IPS DF 6.9 (cell line): Measurements from ENCODE around the gene PRUNE2.
"Not testable (repeated sequence)": the region's sequence is repeated elsewhere in the genome, so short reads cannot be mapped to it uniquely, and the experiment has no call there.

Source experiments
- DNase-seq: peaks from one replicate; pipeline ENCODE4 v3.0.0-alpha.2; 2013; ENCODE audit warnings: low read depth, low spot score
- H3K27ac ChIP-seq: one replicate; pipeline ENCODE4 v1.5.1; 2013; ENCODE audit warnings: low read length, control low read depth
- H3K27me3 ChIP-seq: 2 replicates; pipeline ENCODE4 v1.6.1; 2013; ENCODE audit warnings: mild to moderate bottlenecking, low read length; ENCODE audit not compliant: control insufficient read depth, insufficient read depth
- H3K36me3 ChIP-seq: 2 replicates; pipeline ENCODE4 v1.6.1; 2013; ENCODE audit warnings: low read length; ENCODE audit not compliant: control insufficient read depth, insufficient read depth
- H3K4me1 ChIP-seq: 2 replicates; pipeline ENCODE4 v1.6.1; 2013; ENCODE audit warnings: low read length; ENCODE audit not compliant: control insufficient read depth, insufficient read depth
- H3K4me3 ChIP-seq: 2 replicates; pipeline ENCODE4 v1.5.1; 2013; ENCODE audit warnings: mild to moderate bottlenecking, low read length
- H3K9me3 ChIP-seq: 2 replicates; pipeline ENCODE4 v1.6.1; 2013; ENCODE audit warnings: low read length, inconsistent platforms; ENCODE audit not compliant: control insufficient read depth, insufficient read depth
- whole genome bisulfite sequencing: extraction: QIAGEN DNeasy Blood & Tissue Kit; methylation state at CpG from one replicate; pipeline ENCODE4 v1.1.7; 2013; ENCODE audit warnings: mixed read lengths, missing lambda C conversion rate; ENCODE audit not compliant: insufficient read length, insufficient coverage; 5-methylcytosine and 5-hydroxymethylcytosine counted together

The PRUNE2 gene

DNA sequence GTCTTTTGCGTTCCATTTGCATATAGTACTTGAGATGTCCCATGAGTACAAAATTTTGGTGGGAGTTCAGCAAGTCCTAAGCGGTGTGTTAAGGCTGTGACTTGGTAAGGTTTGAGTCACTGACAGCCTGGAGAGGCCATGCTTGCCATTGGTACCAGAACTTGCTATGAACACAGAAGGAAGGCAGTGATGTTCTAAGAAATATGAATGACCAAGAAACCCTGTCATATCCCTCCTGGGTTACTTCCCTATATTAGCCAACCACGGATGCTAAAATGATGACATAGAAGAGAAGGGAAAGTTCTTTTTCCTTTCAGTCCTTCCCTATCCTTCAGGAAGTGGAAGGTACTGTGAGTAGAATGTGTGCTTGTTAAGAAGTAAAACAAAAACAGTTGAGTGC, 310.3 kb downstream of the PRUNE2 start:
- no peaks in the 10 kb centered on the region for H3K9me3 ChIP-seq
- peaks cover 4% of the 10 kb centered on the region; the same call in 1 of the 2 replicates for H3K4me1 ChIP-seq
- H3K36me3 ChIP-seq = no peaks in the 10 kb centered on the region
- H3K4me3 ChIP-seq = no peak overlapping the region
- no CpG with 5 or more reads among the region's 3 CpGs for WGBS
- no peak for DNase-seq
- no peak overlapping the region for H3K27ac ChIP-seq
- no peaks in the 10 kb centered on the region for H3K27me3 ChIP-seq

GRCh38 chr9:76594764-76595424, 311.0 kb downstream of the PRUNE2 start:
- Histone ChIP-seq H3K9me3 (no peaks in the 10 kb centered on the region), H3K4me3 (no peak overlapping the region), H3K27me3 (no peaks in the 10 kb centered on the region), H3K27ac (no peak overlapping the region), H3K36me3 (no peaks in the 10 kb centered on the region), H3K4me1 (peaks cover 4% of the 10 kb centered on the region; the same call in 1 of the 2 replicates)
- no CpG with 5 or more reads among the region's 4 CpGs for WGBS
- no peak for DNase-seq

DNA sequence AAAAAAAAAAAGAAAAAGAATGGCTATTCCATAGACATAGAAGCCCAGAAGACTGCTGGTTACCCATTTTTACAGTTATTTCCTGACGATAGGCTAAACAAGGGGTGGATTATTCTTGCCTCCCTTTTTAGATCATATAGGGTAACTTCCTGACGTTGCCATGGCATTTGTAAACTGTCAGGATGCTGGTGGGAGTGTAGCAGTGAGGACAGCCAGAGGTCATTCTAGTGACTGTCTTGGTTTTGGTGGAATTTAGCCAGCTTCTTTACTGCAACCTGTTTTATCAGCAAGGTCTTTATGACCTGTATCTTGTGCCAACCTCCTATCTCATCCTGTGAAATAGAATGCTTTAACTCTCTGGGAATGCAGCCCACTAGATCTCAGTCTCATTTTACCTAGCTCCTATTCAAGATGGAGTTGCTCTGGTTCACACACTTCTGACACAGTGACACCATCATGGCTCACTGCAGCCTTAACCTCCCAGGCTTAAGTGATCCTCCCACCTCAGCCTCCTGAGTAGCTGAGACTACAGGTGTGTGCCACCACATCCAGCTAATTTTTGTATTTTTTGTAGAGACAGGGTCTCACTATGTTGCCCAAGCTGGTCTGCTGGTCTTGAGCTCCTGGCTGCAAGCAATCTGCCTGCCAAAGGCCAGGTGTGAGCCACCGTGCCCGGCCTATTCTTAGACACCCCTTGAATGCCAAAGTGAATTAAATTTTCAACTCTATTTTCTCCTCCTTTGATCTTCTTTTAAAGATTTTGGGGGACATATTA, 311.8 kb downstream of the PRUNE2 start:
- not testable (repeated sequence) for DNase-seq, H3K27me3 ChIP-seq, H3K4me3 ChIP-seq, H3K27ac ChIP-seq, H3K36me3 ChIP-seq, H3K4me1 ChIP-seq, H3K9me3 ChIP-seq
- no CpG with 5 or more reads among the region's 4 CpGs for WGBS

DNA sequence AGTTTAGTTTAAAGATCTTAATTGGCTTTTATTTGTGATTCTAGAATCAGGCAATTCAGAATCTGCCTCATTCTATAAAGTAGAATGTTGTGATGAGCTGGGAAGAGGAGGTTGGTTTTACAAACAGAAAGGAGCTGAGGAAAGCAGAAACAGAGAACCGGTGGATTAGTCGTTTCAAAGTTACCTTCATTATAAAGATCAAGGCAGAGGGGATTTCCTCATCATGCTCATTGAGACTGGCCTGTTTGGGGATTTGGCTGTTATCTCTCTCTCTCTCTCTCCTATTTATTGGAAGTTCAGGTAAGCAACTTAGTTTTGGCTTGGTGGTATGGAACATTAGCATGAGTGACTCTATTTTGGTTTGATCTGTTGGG, 313.0 kb downstream of the PRUNE2 start:
- Histone ChIP-seq H3K9me3 (no peaks in the 10 kb centered on the region), H3K4me3 (no peak overlapping the region), H3K27ac (no peak overlapping the region), H3K4me1 (peaks cover 4% of the 10 kb centered on the region; the same call in 1 of the 2 replicates), H3K27me3 (no peaks in the 10 kb centered on the region), H3K36me3 (no peaks in the 10 kb centered on the region)
- no peak for DNase-seq
- WGBS = no CpG with 5 or more reads among the region's 2 CpGs

DNA sequence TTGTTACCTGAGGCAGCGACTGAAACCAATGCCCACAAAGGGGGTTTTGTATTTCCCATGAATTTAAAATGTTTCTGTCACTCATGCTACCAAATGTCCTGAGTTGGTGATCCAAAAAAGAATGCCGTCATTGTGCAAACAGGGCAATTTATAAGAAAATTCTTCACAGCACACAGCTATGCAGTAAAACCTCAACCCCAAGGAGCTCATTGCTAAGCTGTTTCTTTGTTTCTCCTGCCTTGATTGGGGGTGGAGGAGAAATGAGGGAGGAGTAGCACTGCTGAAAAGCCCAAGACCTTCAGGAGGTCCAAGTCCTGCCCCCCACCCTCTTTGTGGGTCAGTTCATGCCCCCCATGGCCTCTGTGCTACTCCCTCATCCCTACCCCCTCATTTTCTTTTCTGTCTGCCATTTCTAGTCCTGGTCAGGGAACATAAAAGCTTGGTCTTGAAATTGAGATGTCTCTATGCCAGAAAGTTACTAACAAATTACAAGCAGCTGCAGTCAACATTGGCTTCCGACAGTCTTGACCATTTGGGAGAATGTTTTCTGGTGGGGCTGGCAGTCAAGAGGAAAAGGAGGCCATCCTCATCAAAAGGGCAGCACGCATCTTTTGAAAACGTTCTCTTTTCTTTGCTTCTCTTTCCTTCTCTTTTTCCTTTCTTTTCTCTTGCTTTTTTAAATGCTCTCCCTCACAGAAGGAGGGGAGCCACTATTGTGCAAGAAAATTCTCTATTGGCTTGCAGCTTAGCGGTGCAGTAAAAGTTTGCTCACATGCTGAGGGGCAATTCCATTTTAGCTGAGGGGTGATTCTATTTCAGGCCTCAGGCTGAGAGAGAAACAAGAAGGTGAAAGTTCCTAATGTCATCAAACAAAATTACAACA, 313.6 kb downstream of the PRUNE2 start:
- no peak for DNase-seq
- Histone ChIP-seq H3K27ac (no peak overlapping the region), H3K4me1 (peaks cover 4% of the 10 kb centered on the region; the same call in 1 of the 2 replicates), H3K27me3 (no peaks in the 10 kb centered on the region), H3K36me3 (no peaks in the 10 kb centered on the region), H3K9me3 (no peaks in the 10 kb centered on the region), H3K4me3 (no peak overlapping the region)
- no CpG with 5 or more reads among the region's 6 CpGs for WGBS

GRCh38 chr9:76591256-76591950, 314.5 kb downstream of the PRUNE2 start:
- H3K4me1 ChIP-seq = peaks cover 4% of the 10 kb centered on the region; the same call in 1 of the 2 replicates
- no peaks in the 10 kb centered on the region for H3K27me3 ChIP-seq
- no peak for DNase-seq
- no peak overlapping the region for H3K4me3 ChIP-seq
- no peaks in the 10 kb centered on the region for H3K36me3 ChIP-seq
- no CpG with 5 or more reads among the region's 4 CpGs for WGBS
- no peak overlapping the region for H3K27ac ChIP-seq
- H3K9me3 ChIP-seq = no peaks in the 10 kb centered on the region

DNA sequence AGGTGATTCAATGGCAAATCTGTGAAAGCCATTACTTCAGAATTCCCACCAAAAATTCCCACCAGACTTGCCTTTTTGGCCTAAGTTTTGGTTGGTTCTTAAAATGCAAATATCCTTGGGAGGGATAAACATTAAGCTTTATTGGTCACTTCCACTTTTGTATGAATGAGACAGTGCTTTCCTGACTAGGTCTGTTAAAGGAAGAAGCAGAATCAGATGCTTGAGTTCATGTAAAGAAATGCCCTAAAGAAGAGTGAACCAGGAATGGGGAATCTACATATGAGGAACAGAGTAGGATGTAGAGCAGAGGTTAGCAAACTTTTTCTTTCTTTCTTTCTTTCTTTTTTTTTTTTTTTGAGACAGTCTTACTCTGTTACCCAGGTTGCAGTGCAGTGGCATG, 317.6 kb downstream of the PRUNE2 start:
- no peak overlapping the region for H3K4me3 ChIP-seq
- H3K36me3 ChIP-seq = no peaks in the 10 kb centered on the region
- H3K27me3 ChIP-seq = no peaks in the 10 kb centered on the region
- DNase-seq = no peak
- H3K9me3 ChIP-seq = no peaks in the 10 kb centered on the region
- H3K4me1 ChIP-seq = 0 out of 2 replicates have a peak, but pooled peaks cover 1% of the 10 kb centered on the region
- no peak overlapping the region for H3K27ac ChIP-seq

- no CpG with 5 or more reads among the region's 6 CpGs for WGBS
- no peak for DNase-seq
- Histone ChIP-seq H3K36me3 (no peaks in the 10 kb centered on the region), H3K27me3 (no peaks in the 10 kb centered on the region), H3K4me1 (no peaks in the 10 kb centered on the region), H3K4me3 (no peak overlapping the region), H3K9me3 (no peaks in the 10 kb centered on the region), H3K27ac (no peak overlapping the region)
Observed at GRCh38 chr9:76586390-76587314, 319.3 kb downstream of the PRUNE2 start.

GRCh38 chr9:76585487-76586389, 320.2 kb downstream of the PRUNE2 start:
- no CpG with 5 or more reads among the region's 6 CpGs for WGBS
- Histone ChIP-seq H3K27me3 (no peaks in the 10 kb centered on the region), H3K9me3 (no peaks in the 10 kb centered on the region), H3K27ac (no peak overlapping the region), H3K36me3 (no peaks in the 10 kb centered on the region), H3K4me1 (no peaks in the 10 kb centered on the region), H3K4me3 (no peak overlapping the region)
- no peak for DNase-seq
